GM12878 (cell line): Measurements from ENCODE around the gene SH2D5. TPM values are rescaled to one million over a fixed set of nuclear protein-coding genes. Genes with fewer than 3 reads are reported as not detected.

Experiments
- ATAC-seq: fragments of 200-7000 bp; cut with Tn5 transposase; 3 replicates; pipeline ENCODE4 v1.9.1; 2020; ENCODE audit warnings: mild to moderate bottlenecking, moderate library complexity
- BruUV-seq: library from RNA; stranded (reverse); fragments of 400-500 nt; replicated peaks from 2 replicates; lab custom pipeline; 2021; lab: Mats Ljungman, UMichigan
- CTCF ChIA-PET: fragments of 300-600 bp; sonication (Branson Sonifier 250); formaldehyde crosslinking; extraction: SDS; loops from one replicate; lab custom pipeline; 2021; ENCODE audit warnings: inconsistent platforms; lab: Yijun Ruan, JAX
- POLR2A ChIA-PET: fragments of 350-600 bp; formaldehyde crosslinking; extraction: SDS; loops from one replicate; lab custom pipeline; 2021; ENCODE audit warnings: inconsistent platforms; lab: Charles Lee
- RAD21 ChIA-PET: fragments of 300-600 bp; sonication (Branson Sonifier 250); formaldehyde crosslinking; loops from one replicate; lab custom pipeline; 2023; ENCODE audit warnings: antibody characterized with exemption; ENCODE audit not compliant: unreplicated experiment; lab: Charles Lee
- SMC1A ChIA-PET: fragments of 300-600 bp; sonication (Branson Sonifier 250); formaldehyde crosslinking; loops from one replicate; lab custom pipeline; 2023; ENCODE audit not compliant: unreplicated experiment, uncharacterized antibody; lab: Charles Lee
- DNase-seq: peaks from one replicate; pipeline ENCODE4 v3.0.0-alpha.2; 2011; ENCODE audit warnings: low read depth, low spot score
- FAIRE-seq: peaks from 3 replicates; lab custom pipeline; 2011; peaks lifted over from hg19 to GRCh38; lab: Jason Lieb, UNC
- H2AFZ ChIP-seq: 2 replicates; pipeline ENCODE4 v1.6.0; 2011; ENCODE audit warnings: low read depth, low read length, control low read depth; ENCODE audit not compliant: control insufficient read depth
- H3K27ac ChIP-seq: 2 replicates; pipeline ENCODE4 v1.5.1; 2011; ENCODE audit warnings: control low read depth; ENCODE audit not compliant: control insufficient read depth, insufficient read depth
- H3K27me3 ChIP-seq, 2 experiments: replicated peaks in 1 of 2; 2 replicates each; pipeline versions ENCODE4 v1.6.0 to v1.6.1; 2011; ENCODE audit warnings: low read length in 1 of 2; ENCODE audit not compliant: control insufficient read depth in 2 of 2, insufficient read depth in 2 of 2
- H3K36me3 ChIP-seq, 2 experiments: 2 replicates each; pipeline ENCODE4 v1.5.1; 2011; ENCODE audit warnings: low read length in 1 of 2; ENCODE audit not compliant: control insufficient read depth in 2 of 2, insufficient read depth in 2 of 2
- H3K4me1 ChIP-seq: 2 replicates; pipeline ENCODE4 v1.6.1; 2011; ENCODE audit warnings: mild to moderate bottlenecking, low read length, moderate library complexity, mixed read lengths; ENCODE audit not compliant: control insufficient read depth, insufficient read depth
- H3K4me2 ChIP-seq: 2 replicates; pipeline ENCODE4 v1.6.0; 2011; ENCODE audit warnings: control low read depth; ENCODE audit not compliant: control insufficient read depth, insufficient read depth
- H3K4me3 ChIP-seq: fragments of 200-600 bp; sonication (generic); 2 replicates; pipeline ENCODE4 v1.5.1; 2016
- H3K79me2 ChIP-seq: 2 replicates; pipeline ENCODE4 v1.6.0; 2011; ENCODE audit warnings: low read length; ENCODE audit not compliant: control insufficient read depth, insufficient read depth
- H3K9ac ChIP-seq: 2 replicates; pipeline ENCODE4 v1.8.0; 2011; ENCODE audit warnings: low read length, control low read depth, mixed read lengths; ENCODE audit not compliant: control insufficient read depth, insufficient read depth
- H3K9me3 ChIP-seq: replicated peaks from 3 replicates; pipeline ENCODE4 v1.5.1; 2011; ENCODE audit warnings: mild to moderate bottlenecking, low read length; ENCODE audit not compliant: control insufficient read depth, insufficient read depth
- H4K20me1 ChIP-seq: 2 replicates; pipeline ENCODE4 v1.6.0; 2011; ENCODE audit not compliant: control insufficient read depth, insufficient read depth
- ASH2L ChIP-seq: fragments of 300-600, 200-600 bp; sonication (generic); IDR thresholded peaks from 2 replicates; pipeline ENCODE4 v1.6.1; 2017; ENCODE audit warnings: low read depth, mild to moderate bottlenecking, borderline replicate concordance
- CHD4 ChIP-seq: fragments of 200-600 bp; sonication (generic); IDR thresholded peaks from 2 replicates; pipeline ENCODE4 v1.6.1; 2016; ENCODE audit warnings: mild to moderate bottlenecking
- EP300 ChIP-seq, 2 experiments: fragments of 150-350 bp in 1 of 2; IDR thresholded peaks; 2 replicates each; pipeline ENCODE4 v1.6.1; 2011 to 2012; ENCODE audit warnings: low read depth in 2 of 2, low read length in 2 of 2, borderline replicate concordance in 1 of 2, improper control_type of control experiment in 1 of 2, inconsistent platforms in 1 of 2; ENCODE audit not compliant: control insufficient read depth in 1 of 2
- IKZF1 ChIP-seq: fragments of 450-650 bp; conservative IDR thresholded peaks from 2 replicates; pipeline ENCODE4 v1.6.1; 2017; ENCODE audit warnings: antibody characterized with exemption, mild to moderate bottlenecking
- KDM1A ChIP-seq: fragments of 200-600 bp; sonication (generic); IDR thresholded peaks from 2 replicates; pipeline ENCODE4 v1.6.1; 2016; ENCODE audit warnings: borderline replicate concordance
- NR2F1 ChIP-seq: fragments of 450-650 bp; conservative IDR thresholded peaks from 2 replicates; pipeline ENCODE4 v1.6.1; 2017; ENCODE audit warnings: mild to moderate bottlenecking
- PBX3 ChIP-seq: IDR thresholded peaks from 2 replicates; pipeline ENCODE4 v1.6.1; 2011; ENCODE audit warnings: mild to moderate bottlenecking, low read depth, low read length, moderate library complexity; ENCODE audit not compliant: insufficient replicate concordance
- POLR2A ChIP-seq: IDR thresholded peaks from 2 replicates; pipeline ENCODE4 v1.6.1; 2011; ENCODE audit warnings: low read depth, mild to moderate bottlenecking, low read length
- ZBED1 ChIP-seq: IDR thresholded peaks from 2 replicates; pipeline ENCODE4 v1.6.1; 2016; ENCODE audit warnings: borderline replicate concordance
- WGBS: methylation state at CpG from one replicate; pipeline ENCODE4 v1.1.6; 2016; ENCODE audit warnings: low lambda C conversion rate; ENCODE audit not compliant: insufficient replicate concordance, insufficient coverage; ENCODE audit errors: missing lambda C conversion rate; 5-methylcytosine and 5-hydroxymethylcytosine counted together
- in situ Hi-C: fragments of 300-500 bp; cut with MboI; formaldehyde crosslinking; loops from 9 replicates; pipeline ENCODE4 v1.14.3; 2018; ENCODE audit warnings: mixed read lengths
- intact Hi-C: fragments of 100-400 bp; cut with micrococcal nuclease; formaldehyde crosslinking; loops from one replicate; pipeline ENCODE4 v1.14.2; 2022; ENCODE audit not compliant: unreplicated experiment
- polyA plus RNA-seq, 11 experiments: library from polyadenylated mRNA; depleted of rRNA in 4 of 11; unstranded in 6 of 11; stranded (reverse) in 5 of 11; fragments of >200 nt; fragmentation: Nextera tagmentation in 4 of 11; fragmentation: Illumina TruSeq in 1 of 11; extraction: Ambion mirVana in 4 of 11; extraction: Trizol in 1 of 11; gene quantifications; 1 replicate in 1 of 11; 2 replicates in 10 of 11; pipeline versions ENCODE4 v1.2.1 to v1.2.3, GENCODE V29; 2011 to 2016; ENCODE audit warnings: inconsistent platforms in 2 of 11, missing spikeins in 2 of 11, low read depth in 1 of 11
- total RNA-seq, 4 experiments: library from RNA; depleted of rRNA in 3 of 4; stranded (reverse); fragments of >200 nt in 3 of 4; fragmentation: Illumina TruSeq in 1 of 4; extraction: Trizol in 1 of 4; gene quantifications; 2 replicates each; pipeline versions ENCODE4 v1.2.1 to v1.2.3, GENCODE V29; 2013 to 2021

Gene SH2D5
- total and polyA plus RNA-seq, 10 of the 15 experiments (the other 5 are each of a cell fraction or from before 2014, with no cell fraction given), result 0.03 to 0.62 (median 0.20) TPM; not detected in 3

DNA sequence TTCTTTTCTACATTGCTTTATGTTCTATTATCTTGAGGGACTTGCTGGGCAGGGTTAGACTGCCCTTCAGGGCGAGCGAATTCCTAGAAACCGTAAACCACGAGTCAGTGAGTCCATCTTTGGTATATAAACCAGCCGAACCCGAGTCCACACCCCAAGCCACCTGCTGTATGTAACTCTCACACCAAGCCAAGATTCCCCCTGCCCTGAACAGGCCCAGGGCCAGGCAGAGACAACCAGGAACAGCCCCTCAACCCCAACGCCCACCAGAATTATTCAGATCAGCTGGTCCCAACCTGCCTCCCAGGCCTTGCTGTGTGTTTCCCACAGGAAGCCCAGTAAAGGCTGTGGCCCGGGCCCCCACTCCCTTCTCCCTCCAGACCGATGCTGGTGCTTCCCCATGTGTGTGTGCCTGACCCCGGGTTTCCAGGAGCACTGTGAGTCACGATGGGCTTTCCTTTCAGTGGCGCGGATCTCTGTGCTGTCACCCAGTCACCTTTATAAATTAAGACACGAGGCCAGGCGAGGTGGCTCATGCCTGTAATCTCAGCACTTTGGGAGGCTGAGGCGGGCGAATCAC lies 31.8 kb downstream of the SH2D5 start:
- Histone ChIP-seq H3K36me3 (no peaks in the 10 kb centered on the region), H3K27me3 (no peaks in the 10 kb centered on the region), H3K27ac (no peak overlapping the region), H3K9me3 (no peaks in the 10 kb centered on the region), H3K79me2 (no peaks in the 10 kb centered on the region), H4K20me1 (no peaks in the 10 kb centered on the region), H3K4me3 (no peak overlapping the region), H2AFZ (no peak overlapping the region)
- FAIRE-seq (no peak), DNase-seq (no peak), ATAC-seq (no peak)
- BruUV-seq, result no TSS peak
- SMC1A ChIA-PET, result interaction anchor here (1.0 kb wide), 1 partner anchor 495 kb away, joined by 4 read pairs; no protein-coding TSS in a partner anchor
- intact Hi-C loops, result no loop called here
- CTCF ChIA-PET, result interaction anchor here (1.1 to 1.7 kb wide), 2 partner anchors 494 to 495 kb away, joined by 3 to 8 read pairs; no protein-coding TSS in a partner anchor
- 35% methylated on average over 17 of the region's 17 CpGs for WGBS
- RAD21 ChIA-PET, result interaction anchor here (0.9 kb wide), 1 partner anchor 494 kb away, joined by 3 read pairs; no protein-coding TSS in a partner anchor
- in situ Hi-C loops, result no loop called here
- TF ChIP-seq KDM1A (no peak), POLR2A (no peak), ZBED1 (no peak), PBX3 (no peak), IKZF1 (no peak), CHD4 (no peak), ASH2L (no peak), NR2F1 (no peak), EP300 (IDR thresholded peaks at IDR 0.05; ENCODE audit: borderline replicate concordance in 1 of 2, control insufficient read depth in 1 of 2, low read depth in 2 of 2, low read length in 2 of 2) (no peak)
- TF ChIP-seq, all 136 proteins: peak for 0
- no peak overlapping the region for H3K4me2 ChIP-seq
- POLR2A ChIA-PET, result no interaction called here
- H3K9ac ChIP-seq, result no peak overlapping the region
- H3K4me1 ChIP-seq, result peaks cover 6% of the 10 kb centered on the region
